AG04450 (cell line): ENCODE data around the gene MED26. TPM values are rescaled to one million over a fixed set of nuclear protein-coding genes. Genes with fewer than 3 reads are reported as not detected.

Source experiments
- CTCF ChIA-PET: fragments of 300-600, 350-600 bp; formaldehyde crosslinking; extraction: SDS; loops from one replicate; lab custom pipeline; 2022; ENCODE audit warnings: antibody characterized with exemption, inconsistent platforms; lab: Charles Lee
- POLR2A ChIA-PET: fragments of 350-600 bp; formaldehyde crosslinking; extraction: SDS; loops from one replicate; lab custom pipeline; 2021; ENCODE audit warnings: antibody characterized with exemption, inconsistent platforms; lab: Yijun Ruan, JAX
- DNase-seq: peaks from one replicate; pipeline ENCODE4 v3.0.0-alpha.2; 2011; ENCODE audit warnings: low read depth, low spot score
- H3K27ac ChIP-seq: one replicate; pipeline ENCODE4 v1.5.1; 2012; ENCODE audit warnings: low read depth, low read length, control low read depth
- H3K27me3 ChIP-seq: one replicate; pipeline ENCODE4 v1.6.0; 2012; ENCODE audit warnings: low read length; ENCODE audit not compliant: control insufficient read depth, insufficient read depth
- H3K4me3 ChIP-seq: 2 replicates; pipeline ENCODE4 v1.5.1; 2011; ENCODE audit warnings: mild to moderate bottlenecking, low read depth, low read length, control low read depth
- H3K9me3 ChIP-seq: 2 replicates; pipeline ENCODE4 v1.5.1; 2012; ENCODE audit warnings: low read length; ENCODE audit not compliant: control insufficient read depth, insufficient read depth
- CTCF ChIP-seq: IDR thresholded peaks from 2 replicates; pipeline ENCODE4 v1.5.1; 2011; ENCODE audit warnings: low read depth, low read length, control low read depth, inconsistent platforms
- polyA plus RNA-seq: library from polyadenylated mRNA; depleted of rRNA; stranded (reverse); fragments of >200 nt; gene quantifications from 2 replicates; pipeline ENCODE4 v1.2.3, GENCODE V29; 2011

The MED26 gene
- polyA plus RNA-seq, 1 experiment = 3.0 TPM

- DNase-seq = no peak
- CTCF ChIA-PET = no interaction called here
- Histone ChIP-seq H3K27me3 (no peaks in the 10 kb centered on the region), H3K4me3 (peak overlapping the region; percentile 92), H3K27ac (peak overlapping the region; percentile 47), H3K9me3 (peaks cover 2% of the 10 kb centered on the region; the same call in 1 of the 2 replicates)
- TF ChIP-seq CTCF = no peak
- POLR2A ChIA-PET = interaction anchor here (0.6 to 1.0 kb wide), 5 partner anchors 17 to 764 kb away, joined by 3 to 9 read pairs (median 4); partner anchors contain the start of gene MED26
Observed at GRCh38 chr19:16541526-16542044, 86.4 kb downstream of the MED26 start.

DNA sequence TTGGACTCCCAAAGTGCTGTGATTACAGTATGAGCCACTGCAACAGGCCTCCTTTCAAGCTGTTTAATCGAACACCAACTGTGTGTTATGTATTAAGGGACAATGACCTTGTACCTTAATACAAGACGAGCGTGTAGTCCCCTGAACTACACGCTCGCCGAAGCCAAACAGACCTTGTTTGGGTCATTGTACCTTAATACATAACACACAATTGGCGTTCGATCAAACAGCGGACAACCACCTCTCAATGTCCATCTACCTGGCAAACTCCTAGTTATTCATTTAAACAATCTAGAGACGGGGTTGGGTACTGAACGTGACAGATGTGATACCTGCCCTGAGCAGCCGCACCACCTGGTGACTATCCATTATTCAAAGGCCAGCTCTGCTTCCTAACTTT lies 87.1 kb downstream of the MED26 start:
- peak overlapping the region; percentile 92 for H3K4me3 ChIP-seq
- POLR2A ChIA-PET = no interaction called here
- H3K27me3 ChIP-seq = no peaks in the 10 kb centered on the region
- DNase-seq = no peak
- TF ChIP-seq CTCF = no peak
- H3K27ac ChIP-seq = peak overlapping the region; percentile 47
- H3K9me3 ChIP-seq = peaks cover 2% of the 10 kb centered on the region; the same call in 1 of the 2 replicates
- CTCF ChIA-PET = no interaction called here

- Histone ChIP-seq H3K4me3 (no peak overlapping the region), H3K27ac (no peak overlapping the region), H3K9me3 (0 out of 2 replicates have a peak, but pooled peaks cover 2% of the 10 kb centered on the region), H3K27me3 (no peaks in the 10 kb centered on the region)
- ChIA-PET CTCF (interaction anchor here (0.6 to 0.7 kb wide), 3 partner anchors 15 to 31 kb away, joined by 3 to 9 read pairs (median 3); no protein-coding TSS in a partner anchor), POLR2A (interaction anchor here (0.6 kb wide), 1 partner anchor 20 kb away, joined by 3 read pairs; no protein-coding TSS in a partner anchor)
- DNase-seq = no peak
- TF ChIP-seq CTCF = no peak
Observed at GRCh38 chr19:16537111-16537510, 90.9 kb downstream of the MED26 start.

DNA sequence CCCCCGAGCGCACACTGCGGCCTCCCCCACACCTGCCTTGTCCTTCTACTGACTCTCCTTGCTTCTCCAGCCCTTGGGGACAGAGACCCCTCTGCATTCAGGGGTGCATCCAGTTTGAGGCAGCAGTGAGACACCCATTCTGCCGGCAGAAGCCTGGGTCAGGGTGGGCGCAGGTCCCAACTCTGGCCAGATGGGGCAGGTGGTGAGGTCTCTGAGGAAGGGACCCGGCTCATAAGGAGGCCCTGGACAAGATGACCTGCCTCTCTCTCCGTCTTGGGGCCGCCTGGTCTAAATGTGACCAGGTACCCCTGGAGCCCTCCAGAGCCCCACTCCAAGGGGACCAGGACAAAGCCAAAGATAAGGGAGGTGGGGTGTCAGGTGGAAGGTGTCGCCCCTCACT lies 91.9 kb downstream of the MED26 start:
- no peak for DNase-seq
- Histone ChIP-seq H3K27ac (no peak overlapping the region), H3K27me3 (no peaks in the 10 kb centered on the region), H3K4me3 (no peak overlapping the region), H3K9me3 (0 out of 2 replicates have a peak, but pooled peaks cover 2% of the 10 kb centered on the region)
- POLR2A ChIA-PET = no interaction called here
- TF ChIP-seq CTCF = no peak
- CTCF ChIA-PET = no interaction called here

DNA sequence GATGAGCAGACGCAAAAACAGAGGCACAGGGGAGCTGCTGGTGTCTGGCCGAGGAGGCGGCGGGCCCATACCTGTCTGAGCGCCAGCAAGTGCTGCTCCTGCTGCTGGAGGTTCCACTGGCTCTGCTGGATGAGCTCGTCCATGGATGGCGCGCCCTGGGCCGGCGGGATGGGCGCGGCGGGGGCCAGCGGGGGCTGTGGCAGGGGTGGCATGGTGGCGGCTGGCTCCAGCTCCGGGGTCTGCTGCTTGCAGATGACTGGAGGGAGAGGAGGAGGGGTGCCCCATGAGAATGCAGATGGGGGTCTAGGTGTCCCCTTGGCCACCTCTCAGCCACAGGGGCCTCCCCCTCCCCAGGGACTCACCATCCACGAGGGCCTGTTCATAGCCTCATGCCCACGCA lies 92.6 kb downstream of the MED26 start:
- ChIA-PET CTCF (no interaction called here), POLR2A (no interaction called here)
- no peak for TF ChIP-seq CTCF
- no peak overlapping the region for H3K4me3 ChIP-seq
- H3K27me3 ChIP-seq = no peaks in the 10 kb centered on the region
- no peak for DNase-seq
- H3K27ac ChIP-seq = no peak overlapping the region
- H3K9me3 ChIP-seq = 0 out of 2 replicates have a peak, but pooled peaks cover 2% of the 10 kb centered on the region
